ENCODE measurements around the gene TMEM185B.

DNA sequence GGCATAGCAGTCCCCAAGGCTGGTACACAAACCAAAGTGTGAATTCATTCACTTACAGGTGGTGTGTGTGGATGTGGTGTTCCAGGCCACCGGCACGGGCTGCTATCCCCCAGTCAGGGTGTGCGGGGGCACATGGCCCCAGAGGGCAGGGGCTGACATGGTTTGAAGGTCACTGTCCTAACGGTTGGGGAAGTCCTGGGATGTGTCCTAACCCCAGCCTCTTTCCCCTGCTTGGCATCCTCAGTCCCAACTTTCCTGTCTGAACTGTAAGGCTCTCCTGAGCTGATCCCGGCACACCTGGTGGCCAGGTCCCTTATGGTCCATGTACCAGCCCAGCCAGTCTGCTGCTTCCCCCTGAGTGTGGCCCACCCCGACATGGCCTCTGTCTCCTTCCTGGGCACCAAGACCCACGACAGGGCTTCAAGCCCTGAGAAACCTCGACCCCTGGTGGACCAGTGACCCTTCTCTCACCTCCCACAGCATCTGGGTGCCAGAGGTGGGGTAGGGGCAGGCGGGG is 2.4 kb upstream of the TMEM185B start:
- TF ChIP-seq, protein P1, sequence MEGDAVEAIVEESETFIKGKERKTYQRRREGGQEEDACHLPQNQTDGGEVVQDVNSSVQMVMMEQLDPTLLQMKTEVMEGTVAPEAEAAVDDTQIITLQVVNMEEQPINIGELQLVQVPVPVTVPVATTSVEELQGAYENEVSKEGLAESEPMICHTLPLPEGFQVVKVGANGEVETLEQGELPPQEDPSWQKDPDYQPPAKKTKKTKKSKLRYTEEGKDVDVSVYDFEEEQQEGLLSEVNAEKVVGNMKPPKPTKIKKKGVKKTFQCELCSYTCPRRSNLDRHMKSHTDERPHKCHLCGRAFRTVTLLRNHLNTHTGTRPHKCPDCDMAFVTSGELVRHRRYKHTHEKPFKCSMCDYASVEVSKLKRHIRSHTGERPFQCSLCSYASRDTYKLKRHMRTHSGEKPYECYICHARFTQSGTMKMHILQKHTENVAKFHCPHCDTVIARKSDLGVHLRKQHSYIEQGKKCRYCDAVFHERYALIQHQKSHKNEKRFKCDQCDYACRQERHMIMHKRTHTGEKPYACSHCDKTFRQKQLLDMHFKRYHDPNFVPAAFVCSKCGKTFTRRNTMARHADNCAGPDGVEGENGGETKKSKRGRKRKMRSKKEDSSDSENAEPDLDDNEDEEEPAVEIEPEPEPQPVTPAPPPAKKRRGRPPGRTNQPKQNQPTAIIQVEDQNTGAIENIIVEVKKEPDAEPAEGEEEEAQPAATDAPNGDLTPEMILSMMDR (IDR thresholded peaks at IDR 0.05; ENCODE audit: insufficient read depth, low read length, poor library complexity, severe bottlenecking), result no peak
- no peak for TF ChIP-seq EZH2phosphoT487 (conservative IDR thresholded peaks at IDR 0.05; ENCODE audit: low read length)
